COR-L47 (cell line): ENCODE data around the gene FARSB.

ENCODE experiments used
- DNase-seq: peaks from one replicate; lab custom pipeline; 2025; lab: John Stamatoyannopoulos, UW

Gene FARSB

DNA sequence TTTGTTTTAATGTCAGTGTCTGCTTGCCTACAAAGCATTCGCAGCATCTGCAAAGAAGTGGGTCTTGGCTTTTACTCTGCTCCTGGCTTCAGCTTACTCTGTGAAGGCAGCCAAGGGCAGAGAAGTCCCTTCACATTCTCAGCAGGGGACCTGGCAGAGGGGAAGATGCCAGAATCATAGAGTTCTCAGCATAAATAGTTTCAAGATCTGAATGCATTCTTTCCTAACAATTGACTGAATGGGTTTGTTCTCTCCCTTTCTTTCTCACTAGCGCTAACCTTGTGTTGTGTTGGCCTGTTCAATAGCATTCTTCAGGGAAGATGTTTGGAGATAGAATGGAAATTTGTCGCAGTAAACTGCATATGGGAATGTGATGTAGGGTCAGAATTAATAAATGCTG, 106.9 kb downstream of the FARSB start:
- no peak for DNase-seq

DNA sequence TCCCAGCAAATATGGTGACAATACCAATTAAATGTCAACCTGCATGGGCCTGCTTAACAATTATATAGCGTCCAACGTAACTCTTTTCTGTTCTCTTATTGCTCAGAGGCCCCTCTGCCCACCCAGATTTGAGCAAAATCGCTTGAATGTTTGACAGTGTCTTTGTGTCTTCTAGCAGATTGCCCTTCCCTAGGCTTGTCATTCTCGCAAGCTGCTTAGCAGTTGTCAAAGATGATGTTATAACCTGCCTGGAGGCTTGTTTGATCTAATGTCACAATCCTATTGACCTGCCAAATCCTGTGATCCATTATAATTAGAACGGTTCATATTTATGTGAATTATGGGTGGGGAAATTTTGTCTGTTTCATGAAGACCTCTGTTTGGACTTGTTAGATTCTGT, 108.8 kb downstream of the FARSB start:
- no peak for DNase-seq

DNA sequence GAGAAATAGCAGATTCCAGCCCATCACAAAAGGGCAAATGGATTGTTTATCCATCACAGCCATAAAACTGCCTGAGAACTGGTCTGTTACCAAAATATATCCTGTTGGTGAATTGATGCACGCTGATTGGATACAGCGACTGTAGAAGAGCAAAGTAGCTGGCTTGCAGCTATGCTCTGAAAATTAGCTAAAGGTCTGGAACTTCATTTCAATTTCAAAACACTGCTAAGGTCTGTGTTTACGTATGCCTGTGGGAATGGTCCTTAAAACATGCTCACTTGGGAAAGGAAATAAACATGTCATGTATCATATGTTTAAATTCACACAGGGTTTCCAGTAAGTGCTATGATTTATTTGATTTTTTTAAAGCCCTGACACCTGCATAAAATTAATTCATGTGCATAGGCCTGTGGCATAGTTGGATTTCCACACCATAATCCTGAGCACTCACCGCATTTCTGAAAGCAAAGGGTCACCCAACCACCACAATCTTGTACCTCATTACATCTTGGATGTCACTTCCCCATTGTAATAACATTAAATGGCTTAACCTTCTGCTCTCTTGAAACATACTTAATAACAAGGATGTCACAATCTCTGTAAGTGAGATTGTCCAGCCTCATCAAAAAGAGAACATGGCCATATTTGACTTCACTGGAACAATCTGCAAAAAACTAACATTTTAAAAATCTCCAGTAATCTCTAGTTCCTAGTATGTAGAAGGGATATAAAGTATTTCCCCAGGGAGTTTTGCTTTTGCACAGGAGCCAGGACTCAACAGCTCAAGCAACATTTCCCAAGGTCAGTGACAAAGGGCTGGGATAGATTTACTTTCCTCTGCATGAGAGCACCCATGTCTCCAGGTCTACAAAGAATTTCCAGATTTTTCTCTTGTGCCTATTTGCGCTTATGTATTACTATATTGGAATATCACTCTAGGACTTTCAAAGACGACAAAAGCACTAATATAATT, 109.8 kb downstream of the FARSB start:
- no peak for DNase-seq

DNA sequence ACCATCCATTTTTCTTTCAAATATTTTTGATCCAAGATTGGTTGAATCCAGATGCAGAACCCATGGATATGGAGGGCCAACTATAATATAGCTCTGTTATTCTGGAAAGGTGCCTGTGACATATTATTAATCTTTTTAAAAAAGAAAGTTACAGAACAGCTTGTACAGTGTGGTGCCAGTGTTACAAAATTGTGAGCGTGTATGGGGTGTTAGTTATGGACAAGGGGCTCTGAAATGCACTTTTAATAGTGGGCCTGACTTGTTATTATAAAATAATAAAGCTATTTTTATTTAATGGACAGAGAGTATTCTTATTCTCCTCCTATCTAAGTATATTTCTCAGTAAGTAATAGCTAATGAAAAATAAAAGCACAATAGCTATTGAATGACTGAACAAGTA, 111.2 kb downstream of the FARSB start:
- no peak for DNase-seq

DNA sequence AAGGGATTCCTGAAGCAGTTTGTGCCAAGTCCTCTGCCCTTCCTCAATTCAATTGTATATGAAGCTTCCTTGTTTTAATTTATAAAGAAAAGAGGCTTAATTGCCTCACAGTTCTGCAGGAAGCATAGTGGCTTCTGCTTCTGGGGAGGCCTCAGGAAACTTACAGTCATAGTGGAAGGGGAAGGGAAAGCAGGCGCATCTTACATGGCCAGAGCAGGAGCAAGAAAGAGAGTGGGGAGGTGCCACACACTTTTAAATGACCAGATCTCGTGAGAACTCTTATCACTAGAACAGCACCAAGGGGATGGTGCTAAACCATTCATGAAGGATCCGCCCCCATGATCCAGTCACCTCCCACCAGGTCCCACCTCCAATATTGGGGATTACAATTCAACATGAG, 117.4 kb downstream of the FARSB start:
- DNase-seq: no peak

DNA sequence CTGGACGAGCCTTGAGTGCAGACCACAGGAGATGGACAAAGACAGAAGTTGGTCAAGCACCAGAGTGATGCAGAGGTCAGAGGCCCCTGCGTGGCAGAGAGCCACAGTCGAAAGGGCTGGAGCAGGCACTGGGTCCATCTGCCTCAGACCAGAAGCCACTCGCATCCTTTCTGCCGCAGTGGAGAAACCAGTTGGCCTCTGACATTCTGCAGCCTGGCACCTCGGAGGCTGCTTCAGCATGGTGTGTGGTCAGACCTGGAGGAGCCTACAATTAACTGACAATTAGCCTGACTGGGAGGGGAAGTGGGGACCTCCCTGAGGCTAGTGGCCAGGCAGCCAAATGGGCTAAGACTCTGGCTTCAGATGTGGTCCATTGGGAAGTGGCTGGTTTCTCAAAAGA, 120.4 kb downstream of the FARSB start:
- DNase-seq: no peak

DNA sequence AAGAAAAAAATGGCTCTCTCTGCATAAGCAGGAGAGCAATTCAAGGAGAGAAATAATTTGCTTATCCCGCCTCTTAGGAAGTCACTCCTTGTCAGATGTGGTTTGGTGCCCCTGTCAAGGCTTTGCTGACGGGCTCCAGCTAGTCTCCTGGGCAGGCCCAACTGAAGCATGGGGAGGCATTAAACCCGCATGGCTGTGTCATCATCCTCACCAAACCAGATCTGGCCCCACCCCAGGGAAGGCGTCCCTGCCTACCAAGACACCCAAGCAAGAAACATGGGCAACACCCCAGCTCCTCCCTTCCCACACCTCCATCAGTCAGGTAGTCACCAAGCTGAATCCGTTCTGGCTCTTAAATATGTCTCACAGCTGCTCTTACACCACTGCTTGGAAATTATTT, 123.6 kb downstream of the FARSB start:
- no peak for DNase-seq

DNA sequence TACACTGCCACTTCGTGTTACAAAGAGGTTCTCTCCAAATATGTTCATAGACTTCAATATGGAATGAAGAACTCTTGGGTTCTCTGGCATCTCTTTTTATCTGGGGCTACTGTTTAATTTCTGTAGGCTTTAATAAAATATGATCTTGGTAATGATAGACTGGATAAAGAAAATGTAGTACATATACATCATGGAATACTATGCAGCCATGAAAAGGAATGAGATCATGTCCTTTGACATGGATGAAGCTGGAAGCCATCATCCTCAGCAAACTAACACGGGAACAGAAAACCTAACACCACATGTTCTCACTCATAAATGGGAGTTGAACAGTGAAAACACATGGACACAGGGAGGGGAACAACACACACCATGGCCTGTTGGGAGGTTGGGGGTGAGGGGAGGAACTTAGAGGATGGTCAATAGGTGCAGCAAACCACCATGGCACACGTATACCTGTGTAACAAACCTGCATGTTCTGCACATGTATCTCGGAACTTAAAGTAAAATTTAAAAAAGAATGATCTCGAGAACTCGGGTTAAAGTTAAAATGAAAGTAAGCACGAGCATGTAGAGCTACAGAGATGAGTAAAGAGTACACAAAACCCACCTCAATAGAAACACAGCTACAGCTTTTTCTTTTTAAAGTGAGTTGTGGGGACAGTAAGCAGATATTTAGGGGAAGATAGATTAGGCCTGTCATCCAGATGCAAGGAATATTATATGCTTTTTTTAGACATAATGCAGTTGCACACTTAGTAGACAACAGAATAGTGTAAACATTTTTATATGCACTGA, 129.2 kb downstream of the FARSB start:
- no peak for DNase-seq

DNA sequence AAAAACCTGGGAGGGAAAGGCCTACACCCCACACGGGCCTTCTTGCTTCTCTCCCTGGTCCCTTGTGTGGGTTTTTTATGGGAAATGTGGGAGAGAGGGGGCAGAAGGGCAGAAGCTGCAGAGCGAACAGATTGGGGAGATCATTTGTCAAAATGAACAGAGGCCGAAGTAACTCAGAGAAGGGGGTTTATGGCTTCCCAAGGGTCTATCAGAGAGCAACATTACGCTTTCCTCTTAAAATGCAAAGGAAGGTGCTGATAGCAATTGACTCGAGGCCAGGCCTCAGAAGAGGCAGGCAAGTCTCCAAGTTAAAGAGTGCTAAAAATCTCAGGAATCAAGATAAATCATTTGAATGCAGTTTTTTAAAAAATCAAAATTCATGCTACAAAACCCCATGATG, 130.1 kb downstream of the FARSB start:
- no peak for DNase-seq

DNA sequence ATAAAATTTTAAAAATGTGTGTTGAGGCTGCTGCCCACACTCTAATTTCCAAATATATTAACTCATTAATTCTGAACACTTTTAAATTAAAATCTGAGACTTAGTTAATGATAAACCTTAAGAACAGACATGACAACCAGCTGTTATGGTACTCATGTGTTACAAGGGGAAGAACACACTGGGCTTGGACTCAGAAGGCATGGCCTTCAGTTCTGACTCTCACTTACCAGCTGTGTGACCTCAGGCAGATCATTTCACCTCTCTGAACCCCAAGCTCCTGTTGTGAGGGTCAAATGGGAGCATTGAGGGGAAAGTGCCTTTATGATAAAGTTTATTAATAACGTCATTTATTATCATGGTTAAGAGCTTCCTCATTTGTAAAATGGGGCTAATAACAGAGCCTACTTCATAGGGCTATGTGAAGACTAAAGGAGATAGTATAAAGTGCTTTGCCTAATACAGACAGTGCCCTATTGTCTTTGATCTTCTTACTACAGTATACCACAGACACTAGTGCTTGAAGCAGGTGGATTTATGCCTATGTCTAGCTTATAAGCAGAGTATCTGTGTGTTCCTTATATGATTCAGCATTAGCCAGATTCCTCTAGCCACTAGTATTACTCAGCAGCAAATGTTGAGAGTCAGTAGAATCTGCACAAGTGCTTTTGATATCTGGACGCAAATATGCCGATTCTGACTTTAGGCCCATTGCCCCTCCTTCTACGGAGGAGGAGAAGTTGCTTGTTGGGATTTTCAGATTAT, 131.9 kb downstream of the FARSB start:
- DNase-seq: no peak

DNA sequence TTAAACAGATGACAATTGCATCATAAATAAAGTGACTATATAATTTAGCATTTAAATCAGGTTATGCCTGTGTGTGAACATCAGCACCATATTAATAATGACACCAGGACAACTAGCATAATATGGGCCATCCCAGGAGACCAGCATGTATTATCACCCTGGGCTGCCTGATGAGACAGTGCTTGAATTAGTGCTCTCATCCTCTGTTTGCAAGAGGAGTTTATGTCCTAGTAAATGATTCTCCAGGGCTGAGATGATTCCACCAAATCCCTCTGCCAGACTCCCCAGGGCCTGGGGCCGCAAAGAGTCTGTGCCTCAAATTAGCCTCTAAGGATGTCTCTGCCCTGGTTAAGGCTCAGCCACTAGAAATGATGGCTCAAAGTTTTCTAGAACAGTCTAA, 133.8 kb downstream of the FARSB start:
- DNase-seq: no peak

DNA sequence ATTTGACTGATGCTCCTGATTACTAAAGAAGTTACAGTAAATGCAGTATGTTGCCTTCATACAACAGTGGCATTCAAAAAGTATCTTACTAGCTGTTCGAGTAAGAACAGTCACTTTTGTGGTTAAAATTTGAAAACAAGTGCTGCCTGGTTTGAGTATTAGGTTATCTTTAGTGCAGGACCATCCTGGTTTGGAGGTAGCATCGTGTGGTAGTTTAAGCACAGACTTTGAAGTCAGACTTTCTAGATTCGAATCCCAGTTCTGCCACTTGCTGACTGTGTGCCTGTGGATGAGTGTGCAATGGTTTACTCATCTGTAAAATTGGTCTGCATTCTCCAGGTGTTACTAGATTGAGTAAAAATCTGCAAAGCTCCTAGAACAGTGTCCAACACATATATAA, 134.8 kb downstream of the FARSB start:
- DNase-seq: no peak
